ENCODE measurements around the gene SEMA7A.
"Not testable (repeated sequence)": the region's sequence is repeated elsewhere in the genome, so short reads cannot be mapped to it uniquely, and the experiment has no call there.

The SEMA7A gene

GRCh38 chr15:74392451-74392830 lies 41.3 kb downstream of the SEMA7A start:
- no peak overlapping the region for H3K4me3 ChIP-seq (ENCODE audit: low read length)
- no peak overlapping the region for H3K4me2 ChIP-seq (ENCODE audit: low read length)
- H3K36me3 ChIP-seq (ENCODE audit: control insufficient read depth, low read length) = no peaks in the 10 kb centered on the region
- no peaks in the 10 kb centered on the region for H3F3A ChIP-seq (ENCODE audit: control insufficient read depth, insufficient read depth)
- H3K9me2 ChIP-seq (replicated peaks; ENCODE audit: control insufficient read depth, low read length) = no peaks in the 10 kb centered on the region
- H3K27me3 ChIP-seq (ENCODE audit: control insufficient read depth, low read length) = peaks cover 100% of the 10 kb centered on the region
- TF ChIP-seq EZH2phosphoT487 (IDR thresholded peaks at IDR 0.05; ENCODE audit: borderline replicate concordance, low read length) (no peak), CTCF (IDR thresholded peaks at IDR 0.05; ENCODE audit: low read depth, low read length, poor library complexity, severe bottlenecking) (no peak)
- peaks cover 6% of the 10 kb centered on the region; the same call in 1 of the 2 replicates for H4K20me1 ChIP-seq (ENCODE audit: control insufficient read depth, insufficient read depth, low read depth, low read length)
- H3K27ac ChIP-seq (ENCODE audit: low read depth, low read length) = no peak overlapping the region
- no peaks in the 10 kb centered on the region for H3K9me3 ChIP-seq (ENCODE audit: control insufficient read depth, insufficient read depth, low read length)
- peaks cover 14% of the 10 kb centered on the region for H3K4me1 ChIP-seq (ENCODE audit: control insufficient read depth, low read length)
- no peaks in the 10 kb centered on the region for H3K79me2 ChIP-seq (ENCODE audit: control insufficient read depth, low read length)

DNA sequence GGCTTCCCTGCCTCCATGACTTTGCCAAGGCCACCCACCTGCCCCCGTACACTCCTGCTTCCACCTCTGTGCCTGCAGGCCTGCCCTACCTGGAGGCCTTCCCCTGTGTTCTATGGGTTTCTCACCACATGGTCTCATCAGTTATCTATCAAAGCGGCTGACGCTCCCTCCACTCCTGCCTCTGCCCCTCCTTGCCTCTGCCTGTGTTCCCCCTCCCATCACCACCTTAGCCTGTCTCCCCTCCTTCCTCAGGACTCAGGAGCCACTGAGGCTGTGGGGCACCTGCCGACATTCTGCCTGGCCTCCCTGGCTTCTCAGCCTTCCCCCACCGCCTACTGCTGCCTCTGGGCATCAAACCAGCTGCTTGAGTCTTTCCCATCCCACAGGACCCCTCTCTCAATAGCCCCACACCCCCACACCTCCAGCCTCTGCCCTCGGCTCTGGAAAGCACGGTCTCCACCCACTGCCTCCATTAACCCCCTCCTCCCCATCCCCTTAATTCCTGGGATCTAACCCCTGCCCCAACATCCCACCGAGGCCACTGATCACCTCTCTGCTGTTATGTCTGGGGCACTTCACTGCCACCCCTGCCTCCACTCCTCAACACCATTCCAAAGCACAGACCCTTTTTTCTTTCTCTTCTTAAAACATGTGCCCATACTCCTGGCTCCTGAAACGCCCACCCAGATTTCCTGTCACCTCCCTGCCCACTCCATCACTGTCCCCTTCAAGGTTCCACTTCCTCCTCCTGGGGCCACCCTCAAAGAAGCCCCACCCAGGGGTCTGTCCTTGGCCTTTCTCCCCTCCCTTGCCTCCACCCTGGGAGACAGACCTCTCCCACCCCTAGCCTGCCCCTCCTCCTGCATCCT lies 41.9 kb downstream of the SEMA7A start:
- Histone ChIP-seq H3K4me2 (ENCODE audit: low read length) (no peak overlapping the region), H3K36me3 (ENCODE audit: control insufficient read depth, low read length) (no peaks in the 10 kb centered on the region), H3F3A (ENCODE audit: control insufficient read depth, insufficient read depth) (no peaks in the 10 kb centered on the region), H3K4me3 (ENCODE audit: low read length) (no peak overlapping the region), H3K27me3 (ENCODE audit: control insufficient read depth, low read length) (peaks cover 100% of the 10 kb centered on the region), H3K4me1 (ENCODE audit: control insufficient read depth, low read length) (peaks cover 8% of the 10 kb centered on the region), H3K27ac (ENCODE audit: low read depth, low read length) (no peak overlapping the region), H4K20me1 (ENCODE audit: control insufficient read depth, insufficient read depth, low read depth, low read length) (peaks cover 10% of the 10 kb centered on the region; the same call in 1 of the 2 replicates), H3K9me3 (ENCODE audit: control insufficient read depth, insufficient read depth, low read length) (no peaks in the 10 kb centered on the region), H3K79me2 (ENCODE audit: control insufficient read depth, low read length) (no peaks in the 10 kb centered on the region), H3K9me2 (replicated peaks; ENCODE audit: control insufficient read depth, low read length) (no peaks in the 10 kb centered on the region)
- TF ChIP-seq CTCF (IDR thresholded peaks at IDR 0.05; ENCODE audit: low read depth, low read length, poor library complexity, severe bottlenecking) (no peak), EZH2phosphoT487 (IDR thresholded peaks at IDR 0.05; ENCODE audit: borderline replicate concordance, low read length) (no peak)

GRCh38 chr15:74390647-74391288 lies 43.0 kb downstream of the SEMA7A start:
- Histone ChIP-seq H3K79me2 (ENCODE audit: control insufficient read depth, low read length) (no peaks in the 10 kb centered on the region), H3K27me3 (ENCODE audit: control insufficient read depth, low read length) (peaks cover 100% of the 10 kb centered on the region), H4K20me1 (ENCODE audit: control insufficient read depth, insufficient read depth, low read depth, low read length) (peaks cover 17% of the 10 kb centered on the region), H3K9me2 (replicated peaks; ENCODE audit: control insufficient read depth, low read length) (no peaks in the 10 kb centered on the region), H3F3A (ENCODE audit: control insufficient read depth, insufficient read depth) (no peaks in the 10 kb centered on the region), H3K36me3 (ENCODE audit: control insufficient read depth, low read length) (no peaks in the 10 kb centered on the region), H3K4me1 (ENCODE audit: control insufficient read depth, low read length) (peaks cover 4% of the 10 kb centered on the region), H3K27ac (ENCODE audit: low read depth, low read length) (no peak overlapping the region), H3K4me2 (ENCODE audit: low read length) (no peak overlapping the region), H3K9me3 (ENCODE audit: control insufficient read depth, insufficient read depth, low read length) (no peaks in the 10 kb centered on the region), H3K4me3 (ENCODE audit: low read length) (no peak overlapping the region)
- no peak for TF ChIP-seq CTCF (IDR thresholded peaks at IDR 0.05; ENCODE audit: low read depth, low read length, poor library complexity, severe bottlenecking)
- no peak for TF ChIP-seq EZH2phosphoT487 (IDR thresholded peaks at IDR 0.05; ENCODE audit: borderline replicate concordance, low read length)

DNA sequence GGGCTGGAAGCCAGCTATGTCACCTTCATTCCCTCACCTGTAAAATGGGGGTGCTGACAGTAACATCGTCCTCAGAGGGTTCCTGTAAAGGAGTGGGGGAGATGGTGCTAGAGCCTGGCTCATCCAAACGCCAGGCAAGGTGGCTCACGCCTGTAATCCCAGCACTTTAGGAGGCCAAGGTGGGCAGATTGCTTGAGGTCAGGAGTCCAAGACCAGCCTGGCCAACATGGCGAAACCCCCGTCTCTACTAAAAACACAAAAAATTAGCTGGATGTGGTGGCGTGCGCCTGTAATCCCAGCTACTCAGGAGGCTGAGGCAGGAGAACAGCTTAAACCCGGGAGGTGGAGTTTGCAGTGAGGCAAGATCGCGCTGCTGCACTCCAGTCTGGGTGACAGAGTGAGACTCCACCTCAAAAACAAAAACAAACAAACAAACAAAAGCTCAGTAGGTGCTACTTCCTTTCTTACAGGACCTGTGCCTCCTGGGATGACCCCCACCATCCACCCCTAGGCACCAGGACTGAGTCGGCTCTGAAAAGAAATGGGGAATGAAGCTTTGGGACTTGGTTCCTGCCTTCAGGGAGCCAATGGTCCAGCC lies 43.6 kb downstream of the SEMA7A start:
- not testable (repeated sequence) for H3F3A ChIP-seq (ENCODE audit: control insufficient read depth, insufficient read depth); H3K4me2 ChIP-seq (ENCODE audit: low read length); H3K9me2 ChIP-seq (replicated peaks; ENCODE audit: control insufficient read depth, low read length); H3K4me3 ChIP-seq (ENCODE audit: low read length); H3K79me2 ChIP-seq (ENCODE audit: control insufficient read depth, low read length); H3K36me3 ChIP-seq (ENCODE audit: control insufficient read depth, low read length); H3K9me3 ChIP-seq (ENCODE audit: control insufficient read depth, insufficient read depth, low read length); H3K27ac ChIP-seq (ENCODE audit: low read depth, low read length)
- peaks cover 100% of the 10 kb centered on the region for H3K27me3 ChIP-seq (ENCODE audit: control insufficient read depth, low read length)
- peaks cover 10% of the 10 kb centered on the region for H3K4me1 ChIP-seq (ENCODE audit: control insufficient read depth, low read length)
- H4K20me1 ChIP-seq (ENCODE audit: control insufficient read depth, insufficient read depth, low read depth, low read length) = peaks cover 20% of the 10 kb centered on the region
